ENCODE measurements around the gene KIF26A.

DNA sequence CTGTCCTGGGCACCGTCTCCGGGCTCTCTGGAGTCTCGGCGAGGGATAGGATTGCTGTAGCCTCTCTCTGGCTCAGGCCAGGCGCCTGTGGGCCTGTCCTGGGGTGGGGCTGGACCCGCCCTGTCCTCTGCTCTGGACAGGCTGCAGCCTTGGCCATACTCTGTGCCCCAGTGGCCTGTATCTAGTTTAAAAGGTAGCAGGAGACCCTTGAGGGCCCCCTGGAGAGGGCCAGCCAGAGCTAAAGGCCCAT, 1.8 kb downstream of the KIF26A start:
- TF ChIP-seq, protein P1, sequence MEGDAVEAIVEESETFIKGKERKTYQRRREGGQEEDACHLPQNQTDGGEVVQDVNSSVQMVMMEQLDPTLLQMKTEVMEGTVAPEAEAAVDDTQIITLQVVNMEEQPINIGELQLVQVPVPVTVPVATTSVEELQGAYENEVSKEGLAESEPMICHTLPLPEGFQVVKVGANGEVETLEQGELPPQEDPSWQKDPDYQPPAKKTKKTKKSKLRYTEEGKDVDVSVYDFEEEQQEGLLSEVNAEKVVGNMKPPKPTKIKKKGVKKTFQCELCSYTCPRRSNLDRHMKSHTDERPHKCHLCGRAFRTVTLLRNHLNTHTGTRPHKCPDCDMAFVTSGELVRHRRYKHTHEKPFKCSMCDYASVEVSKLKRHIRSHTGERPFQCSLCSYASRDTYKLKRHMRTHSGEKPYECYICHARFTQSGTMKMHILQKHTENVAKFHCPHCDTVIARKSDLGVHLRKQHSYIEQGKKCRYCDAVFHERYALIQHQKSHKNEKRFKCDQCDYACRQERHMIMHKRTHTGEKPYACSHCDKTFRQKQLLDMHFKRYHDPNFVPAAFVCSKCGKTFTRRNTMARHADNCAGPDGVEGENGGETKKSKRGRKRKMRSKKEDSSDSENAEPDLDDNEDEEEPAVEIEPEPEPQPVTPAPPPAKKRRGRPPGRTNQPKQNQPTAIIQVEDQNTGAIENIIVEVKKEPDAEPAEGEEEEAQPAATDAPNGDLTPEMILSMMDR (IDR thresholded peaks at IDR 0.05): no peak
- TF ChIP-seq POLR2A (IDR thresholded peaks at IDR 0.05): no peak
- TF ChIP-seq POLR2AphosphoS5 (IDR thresholded peaks at IDR 0.05): no peak

All from breast epithelium (tissue), 3 donors.